D341Med (cell line): Measurements from ENCODE around the gene GTPBP4.

ENCODE experiments used
- DNase-seq: peaks from one replicate; pipeline ENCODE4 v3.0.0; 2012; ENCODE audit warnings: low spot score

GTPBP4 gene

DNA sequence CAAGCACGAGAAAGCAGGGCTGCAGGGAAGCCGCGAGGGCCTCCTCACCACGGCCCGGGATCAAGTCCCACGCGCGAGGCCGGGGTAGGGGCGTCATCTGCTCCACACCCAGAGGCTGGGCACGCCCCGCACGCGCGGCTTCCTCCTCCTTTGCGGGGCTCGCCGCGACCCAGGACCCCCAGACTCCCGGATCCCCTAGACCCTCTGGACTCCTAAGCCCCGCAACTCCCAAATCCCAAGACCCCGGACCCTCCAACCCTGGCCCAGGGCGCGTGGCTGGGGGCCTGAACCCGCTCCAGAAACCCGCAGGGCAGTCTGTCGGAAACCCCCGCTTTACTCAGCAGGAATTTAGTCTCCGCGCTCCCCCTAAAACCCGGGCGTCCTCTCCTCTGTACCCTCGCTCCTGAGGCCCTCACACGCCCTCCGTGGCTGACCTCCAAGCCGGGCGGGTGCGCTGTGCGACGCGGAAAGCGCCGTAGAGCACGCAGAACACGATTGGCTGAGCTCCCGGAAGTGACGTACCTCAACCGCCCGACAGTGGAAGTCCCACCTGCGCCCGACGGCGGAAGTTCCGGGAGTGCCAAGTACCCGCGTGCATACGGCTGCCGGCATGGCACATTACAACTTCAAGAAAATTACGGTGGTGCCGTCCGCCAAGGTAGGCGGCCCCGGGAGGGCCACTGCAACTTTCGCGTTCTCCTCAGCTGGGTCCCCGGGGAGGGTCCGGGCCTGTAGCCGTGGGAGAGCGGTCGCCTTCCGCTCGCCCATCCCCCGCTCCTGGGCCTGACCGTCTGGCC is at the start of gene GTPBP4:
GTPBP4 (plus strand) TSS at position 565 of the 797 bp plus-strand sequence; CDS start at position 611, 46 bp downstream.
- DNase-seq, result peak; percentile 99

- no peak for DNase-seq
Measured at GRCh38 chr10:938941-939678, 49.1 kb upstream of the GTPBP4 start.

DNA sequence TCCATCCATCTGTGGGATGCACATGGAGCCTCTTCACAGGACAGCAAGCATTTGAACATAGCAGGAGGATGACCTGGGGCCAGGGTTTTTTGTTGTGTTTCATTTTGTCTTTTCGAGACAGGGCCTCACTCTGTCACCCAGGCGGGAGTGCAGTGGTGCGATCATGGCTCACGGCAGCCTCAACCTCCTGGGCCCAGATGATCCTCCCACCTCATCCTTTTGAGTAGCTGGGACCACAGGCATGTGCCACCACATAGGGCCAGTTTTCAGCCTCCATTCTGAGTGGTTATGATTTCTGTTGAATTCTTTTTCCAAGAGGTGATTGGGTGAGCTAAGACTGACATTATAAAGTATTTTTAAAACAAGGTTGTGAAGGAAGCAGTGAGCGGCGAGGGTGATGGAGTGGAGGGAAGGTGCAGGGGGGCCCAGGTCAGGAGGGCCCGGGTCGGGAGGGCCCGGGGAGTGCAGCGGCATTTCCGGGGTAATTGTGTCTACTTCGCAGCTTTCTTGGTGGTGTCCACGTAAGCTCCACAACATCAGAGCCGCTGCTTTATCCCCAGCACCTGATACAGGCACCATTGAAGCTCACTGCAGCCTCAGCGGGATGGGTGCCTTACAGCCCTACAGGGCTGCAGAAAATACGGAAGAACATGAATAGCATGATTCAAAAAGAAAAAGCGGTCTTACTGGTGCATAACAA is 44.8 kb upstream of the GTPBP4 start:
- no peak for DNase-seq

DNA sequence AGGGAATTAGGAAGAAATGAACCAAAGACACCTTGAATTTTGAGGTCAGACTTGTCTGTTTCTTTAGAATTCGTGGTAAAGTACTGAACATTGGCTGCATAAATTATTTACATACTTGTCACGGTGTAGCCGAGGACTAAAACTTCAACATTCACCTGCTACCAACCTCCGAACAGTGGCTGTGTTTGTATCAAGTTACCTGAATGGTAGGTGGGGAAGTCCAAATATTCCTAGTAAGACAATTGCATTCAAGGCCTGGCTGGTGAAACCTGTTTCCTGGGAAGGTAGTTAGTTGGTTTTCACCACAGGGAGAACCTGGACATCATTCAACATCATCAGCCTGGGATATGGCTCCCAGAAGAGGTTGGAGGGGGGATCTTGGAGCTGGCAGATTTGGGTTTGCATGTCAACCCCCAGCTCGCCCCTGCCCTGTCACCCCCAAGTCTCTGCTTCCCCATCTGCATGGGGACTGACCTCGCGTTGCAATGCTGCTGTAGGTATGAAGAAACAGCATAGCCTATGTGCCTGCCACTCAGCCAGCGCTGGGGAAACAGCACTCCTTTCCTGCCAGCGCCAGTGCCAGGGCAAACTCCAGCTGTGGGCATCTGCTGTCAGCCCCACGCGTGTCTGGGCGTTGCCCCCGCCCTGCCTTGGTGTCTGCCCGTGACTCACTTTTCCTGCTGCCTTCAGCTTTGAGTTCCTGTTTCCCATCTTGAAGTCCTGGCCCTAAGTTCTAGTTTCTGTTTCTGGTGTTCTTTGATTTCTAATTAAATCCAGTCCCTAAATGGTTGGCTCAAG is 44.0 kb upstream of the GTPBP4 start:
- DNase-seq, result no peak

DNA sequence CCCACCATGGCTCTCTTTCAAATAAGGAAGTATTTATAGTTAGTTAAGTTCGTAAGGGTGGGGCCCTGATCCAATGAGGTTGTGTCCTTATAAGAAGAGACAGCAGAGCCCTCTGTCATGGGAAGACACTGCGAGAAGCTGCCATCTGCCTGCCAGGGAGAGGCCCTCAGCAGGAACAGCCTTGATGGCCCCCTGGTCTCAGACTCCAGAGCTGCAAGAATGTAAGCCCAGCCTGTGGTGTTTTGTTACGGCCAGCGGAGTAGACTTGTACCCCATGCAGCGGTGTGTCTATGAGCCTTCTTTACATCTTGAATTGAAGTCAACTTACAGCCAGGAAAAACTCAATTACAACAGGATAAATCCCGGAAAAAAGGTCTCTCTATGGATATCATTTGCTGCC is 42.5 kb upstream of the GTPBP4 start:
- DNase-seq, result no peak

- DNase-seq, result no peak
Measured at GRCh38 chr10:947051-947450, 41.2 kb upstream of the GTPBP4 start.

- no peak for DNase-seq
Measured at GRCh38 chr10:947881-948280, 40.4 kb upstream of the GTPBP4 start.

GRCh38 chr10:948347-948746 is 39.9 kb upstream of the GTPBP4 start:
- no peak for DNase-seq

DNA sequence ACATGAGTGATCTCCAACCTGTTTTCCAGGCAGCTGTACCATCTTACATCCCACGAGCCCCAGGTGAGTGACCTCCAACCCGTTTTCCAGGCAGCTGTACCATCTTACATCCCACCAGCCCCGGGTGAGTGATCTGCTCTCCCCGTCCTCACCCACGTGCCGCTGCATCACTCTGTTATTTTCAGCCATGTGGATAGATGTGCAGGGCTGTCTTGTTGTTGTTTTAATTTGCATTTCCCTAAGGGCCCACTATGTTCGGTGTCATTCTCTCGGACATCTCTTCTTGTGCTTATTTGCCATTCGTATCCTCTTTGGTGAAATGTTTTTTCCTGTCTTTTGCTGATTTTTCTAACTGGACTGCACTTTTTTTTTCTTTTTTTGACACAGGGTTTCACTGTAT is 38.8 kb upstream of the GTPBP4 start:
- no peak for DNase-seq

DNA sequence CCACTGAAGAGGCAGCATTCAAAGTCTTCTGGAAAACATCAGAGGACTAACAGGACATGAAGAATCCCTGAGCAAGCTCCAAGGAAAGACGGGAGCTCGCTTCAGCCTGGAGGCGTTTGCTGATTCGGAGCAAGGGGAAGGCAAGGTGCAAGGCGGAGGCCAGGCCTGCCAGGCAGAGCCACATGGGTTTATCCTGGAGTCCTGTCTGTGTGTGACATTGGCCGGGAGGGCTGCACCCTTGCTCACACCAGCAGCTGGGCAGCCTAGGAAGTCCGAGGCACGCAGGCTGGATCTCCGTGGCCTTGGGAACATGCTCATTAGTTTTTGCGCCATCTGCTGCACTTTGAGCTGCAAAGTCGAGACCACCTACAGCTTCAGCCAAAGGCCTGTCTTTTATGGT is 34.4 kb upstream of the GTPBP4 start:
- DNase-seq, result no peak

DNA sequence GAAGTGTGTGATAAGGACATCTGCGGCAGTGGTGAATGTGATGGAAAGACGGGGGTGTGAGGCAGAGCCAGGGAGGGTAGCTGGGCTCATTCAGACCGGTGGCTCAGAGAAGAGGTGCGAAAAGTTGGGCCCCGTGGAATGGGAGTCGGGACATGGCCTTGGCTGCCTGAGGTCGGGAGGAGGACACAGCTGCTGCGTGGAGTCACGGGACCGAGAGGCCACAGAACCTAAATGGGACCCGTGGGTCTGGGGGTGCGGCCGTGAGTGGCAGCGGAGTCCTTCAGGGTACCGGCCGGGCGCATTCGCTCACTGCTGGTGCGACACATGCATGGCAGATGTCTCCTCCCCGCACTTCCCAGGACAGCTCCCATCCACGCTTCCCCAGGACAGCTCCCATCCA is 33.8 kb upstream of the GTPBP4 start:
- no peak for DNase-seq

DNA sequence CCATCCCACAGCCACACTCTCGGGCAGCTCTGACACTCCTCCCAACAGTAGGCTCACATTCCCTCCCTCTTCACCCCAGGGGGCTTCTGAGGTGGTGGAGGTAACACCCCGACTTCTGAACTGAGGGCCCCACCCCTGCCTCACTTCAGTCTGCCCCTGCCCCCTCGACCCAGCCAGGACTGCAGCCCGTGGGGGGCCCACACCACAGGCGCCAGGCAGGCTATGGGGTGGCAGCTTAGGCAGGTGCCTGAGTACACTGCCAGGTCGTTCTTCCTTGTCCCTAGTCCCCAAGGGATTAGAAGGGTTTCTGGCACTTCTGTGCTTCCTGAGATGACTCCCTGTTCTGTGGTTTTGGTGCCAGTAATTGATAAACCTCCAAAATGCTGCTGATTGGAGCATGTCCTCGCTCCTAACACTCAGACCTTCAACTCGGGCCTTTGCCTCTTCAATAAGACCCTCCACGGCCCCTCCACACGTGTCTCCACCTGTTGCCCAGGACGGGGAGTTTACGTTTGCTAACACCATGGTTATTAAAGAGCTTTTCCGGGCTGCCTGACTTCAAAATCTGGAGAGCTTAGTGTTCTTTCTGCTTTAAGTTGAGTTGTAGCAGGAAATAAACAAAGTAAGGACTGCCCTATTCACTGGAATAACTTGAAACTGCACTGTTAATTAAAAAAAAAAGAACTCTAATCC is 33.0 kb upstream of the GTPBP4 start:
- peak; percentile 54 for DNase-seq

- DNase-seq, result no peak
Measured at GRCh38 chr10:955820-956217, 32.4 kb upstream of the GTPBP4 start.

- no peak for DNase-seq
Measured at GRCh38 chr10:958106-958505, 30.1 kb upstream of the GTPBP4 start.

DNA sequence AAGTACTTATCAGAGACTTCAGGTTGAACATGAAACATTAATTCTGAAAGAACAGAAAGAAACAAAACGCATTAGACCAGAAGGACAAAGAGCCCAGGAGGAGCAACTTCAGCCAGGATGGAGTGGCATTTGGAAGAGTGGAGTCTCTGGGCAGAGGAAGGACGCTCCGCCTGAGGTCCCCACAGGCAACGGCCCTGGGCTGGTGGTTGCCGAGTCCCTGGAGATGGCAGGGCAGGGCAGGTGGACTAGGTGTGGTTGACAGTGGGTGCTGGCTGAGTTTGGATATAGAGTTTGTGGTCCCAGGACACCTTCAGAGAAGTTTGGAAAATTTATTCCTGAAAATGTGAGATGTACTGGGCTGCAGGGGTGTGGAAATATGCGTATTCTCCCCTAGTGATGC is 29.4 kb upstream of the GTPBP4 start:
- no peak for DNase-seq

DNA sequence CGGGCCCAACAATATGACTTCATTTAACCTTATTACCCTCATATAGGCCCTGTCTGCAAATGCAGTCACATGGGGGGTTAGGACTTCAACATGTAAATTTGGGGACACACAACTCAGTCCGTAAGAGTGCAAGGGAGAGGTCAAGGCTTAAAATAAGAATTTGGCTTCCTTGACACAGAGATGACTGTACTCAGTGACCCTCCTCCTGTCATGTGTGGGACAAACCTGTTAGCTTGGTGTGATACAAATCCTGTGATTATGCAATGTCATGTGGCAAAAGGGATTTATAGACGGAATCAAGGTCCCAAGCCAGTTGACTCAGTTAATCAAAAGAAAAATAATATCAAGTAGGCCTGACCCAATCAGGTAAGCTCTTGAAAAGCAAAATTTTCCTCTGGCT is 25.9 kb upstream of the GTPBP4 start:
- no peak for DNase-seq

GRCh38 chr10:963186-963585 is 25.0 kb upstream of the GTPBP4 start:
- no peak for DNase-seq

DNA sequence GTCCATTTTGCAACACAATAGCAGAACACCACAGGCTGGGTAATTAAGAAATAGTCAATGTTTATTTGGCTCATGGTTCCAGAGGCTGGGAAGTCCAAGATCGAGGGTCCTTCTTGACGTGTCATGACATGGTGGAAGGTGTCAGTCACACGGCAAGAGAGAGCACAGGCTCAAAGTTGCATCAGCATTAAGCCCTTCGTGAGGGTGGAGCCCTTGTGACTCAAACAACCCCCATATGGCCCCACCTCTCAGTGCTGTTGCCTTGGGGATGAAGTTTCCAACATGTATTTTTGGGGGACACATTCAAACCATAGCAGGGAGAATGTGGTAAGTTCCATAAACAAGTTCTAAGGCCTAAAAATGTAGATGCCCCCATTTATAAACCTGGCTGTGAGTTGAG is 24.6 kb upstream of the GTPBP4 start:
- DNase-seq, result no peak

DNA sequence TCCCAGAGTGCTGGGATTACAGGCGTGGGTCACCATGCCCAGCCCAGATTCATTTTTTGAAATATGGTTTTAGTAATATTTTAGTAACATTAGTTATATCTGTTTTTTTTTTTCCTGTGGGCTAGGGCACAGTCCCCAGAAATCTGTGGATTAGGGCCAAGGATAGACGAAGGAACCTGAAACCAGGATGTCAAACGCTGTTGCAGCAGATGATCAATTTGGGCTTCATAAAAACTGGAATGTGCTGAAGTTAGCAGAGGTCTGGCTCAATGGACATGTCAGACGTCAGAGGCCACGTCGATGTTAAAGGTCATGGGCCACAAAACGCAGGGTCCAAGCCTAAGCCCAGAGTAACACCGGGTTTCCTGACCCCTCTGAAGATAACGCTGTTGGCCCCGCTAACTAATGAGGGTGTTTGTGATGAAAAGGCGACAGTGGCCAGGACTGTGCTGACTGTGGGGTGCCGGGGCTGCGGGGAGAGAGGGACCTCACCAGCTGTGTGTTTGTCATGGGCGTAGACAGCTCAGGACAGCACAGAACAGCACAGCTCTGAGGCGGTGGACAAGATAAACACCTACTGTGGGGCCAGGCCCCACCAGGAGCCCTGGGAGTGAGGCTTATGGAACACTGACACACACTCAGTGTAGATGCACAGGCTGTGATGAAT is 23.8 kb upstream of the GTPBP4 start:
- no peak for DNase-seq

DNA sequence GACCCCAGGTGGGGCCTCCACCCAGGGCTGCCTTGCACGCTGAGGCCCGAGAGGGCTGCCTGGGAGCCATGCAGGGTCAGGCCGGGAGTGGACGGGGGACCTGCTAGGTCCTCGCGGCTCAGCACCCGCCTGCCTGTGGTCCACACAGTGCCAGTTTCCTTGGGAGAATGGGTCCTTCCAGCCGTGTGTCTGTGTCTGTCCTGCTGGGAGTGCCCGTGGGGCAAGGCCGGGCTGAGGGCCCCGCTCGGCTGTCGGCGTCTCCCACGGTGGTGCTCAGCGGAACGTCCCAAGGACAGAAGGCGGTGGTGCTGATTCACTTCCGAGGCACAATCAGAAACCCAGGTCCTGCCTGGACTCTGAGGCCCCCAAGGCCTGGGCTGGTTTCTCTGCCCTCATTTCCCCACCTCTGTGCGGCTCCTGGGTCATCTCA is 23.2 kb upstream of the GTPBP4 start:
- no peak for DNase-seq
